ENCODE data around the gene MTARC2.

Gene MTARC2

DNA sequence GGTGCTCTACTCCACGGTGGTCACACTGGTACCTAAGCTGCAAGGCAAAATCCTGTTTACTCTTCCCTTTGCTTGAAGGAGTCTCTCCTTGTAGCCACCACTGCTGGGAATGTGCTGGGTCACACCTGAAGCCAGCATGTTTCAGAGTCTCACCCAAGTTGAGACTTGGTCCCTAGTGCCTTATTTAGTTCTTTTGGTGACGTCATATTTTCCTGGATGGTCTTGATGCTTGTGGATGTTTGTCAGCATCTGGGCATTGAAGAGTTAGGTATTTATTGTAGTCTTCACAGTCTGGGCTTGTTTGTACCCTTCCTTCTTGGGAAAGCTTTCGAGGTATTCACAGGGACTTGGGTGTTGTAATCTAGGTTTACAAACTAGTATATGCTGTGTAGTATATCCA, 5.6 kb upstream of the MTARC2 start:
- H3K4me3 ChIP-seq (ENCODE audit: low read depth, low read length): no peak overlapping the region
- no peak for TF ChIP-seq CTCF (IDR thresholded peaks at IDR 0.05; ENCODE audit: control insufficient read depth, extremely low read depth, insufficient read depth)
- no peak for DNase-seq (ENCODE audit: low read depth)

DNA sequence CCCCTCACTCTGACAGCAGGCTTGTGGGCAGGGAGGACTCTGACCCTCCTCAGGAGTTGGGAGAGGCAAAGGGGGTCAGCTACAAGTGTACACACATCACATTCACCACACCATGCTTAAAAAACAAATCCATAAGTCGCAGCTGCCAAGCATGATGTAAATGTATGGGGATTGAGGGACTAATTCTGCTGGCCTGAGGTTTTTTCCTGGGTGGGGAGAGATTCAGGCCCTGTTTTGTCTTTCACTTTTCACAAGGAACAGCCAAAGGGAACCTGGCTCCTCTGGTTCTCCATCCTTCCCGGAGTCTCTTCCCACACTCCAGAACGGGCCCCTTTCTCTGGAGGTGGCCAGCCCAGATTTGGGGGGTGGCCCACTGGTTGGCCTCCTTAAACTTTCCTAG, 1.3 kb upstream of the MTARC2 start:
- no peak for DNase-seq (ENCODE audit: low read depth)
- no peak for TF ChIP-seq CTCF (IDR thresholded peaks at IDR 0.05; ENCODE audit: control insufficient read depth, extremely low read depth, insufficient read depth)
- H3K4me3 ChIP-seq (ENCODE audit: low read depth, low read length): no peak overlapping the region

- DNase-seq (ENCODE audit: low read depth): no peak
- no peak for TF ChIP-seq CTCF (IDR thresholded peaks at IDR 0.05; ENCODE audit: control insufficient read depth, extremely low read depth, insufficient read depth)
- peak overlapping the region; percentile 63 for H3K4me3 ChIP-seq (ENCODE audit: low read depth, low read length)
These were observed 559 bp upstream of the MTARC2 start for GRCh38 chr1:220747437-220748088.

- peak overlapping the region; percentile 63 for H3K4me3 ChIP-seq (ENCODE audit: low read depth, low read length)
- DNase-seq (ENCODE audit: low read depth): no peak
- no peak for TF ChIP-seq CTCF (IDR thresholded peaks at IDR 0.05; ENCODE audit: control insufficient read depth, extremely low read depth, insufficient read depth)
These were observed 814 bp downstream of the MTARC2 start for GRCh38 chr1:220748936-220749335.

DNA sequence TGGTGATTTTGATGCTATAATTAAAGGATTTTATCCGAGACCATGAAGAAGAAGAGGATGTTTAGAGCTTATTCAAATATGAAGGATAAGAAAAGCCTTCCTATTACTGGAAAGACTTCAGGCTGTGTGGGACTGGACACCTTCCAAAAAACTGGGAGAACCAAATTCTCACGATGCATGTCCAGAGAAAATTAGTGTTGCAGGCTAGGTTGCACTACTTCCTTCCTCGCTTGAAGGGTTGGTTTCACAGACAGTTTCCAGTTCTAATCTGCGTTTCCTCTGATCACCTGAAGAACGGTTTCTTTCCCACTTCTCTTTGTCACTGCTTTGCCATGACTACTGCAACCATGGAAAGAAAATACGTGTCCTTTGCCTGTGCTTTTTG, 2.0 kb downstream of the MTARC2 start:
- H3K4me3 ChIP-seq (ENCODE audit: low read depth, low read length): no peak overlapping the region
- no peak for TF ChIP-seq CTCF (IDR thresholded peaks at IDR 0.05; ENCODE audit: control insufficient read depth, extremely low read depth, insufficient read depth)
- no peak for DNase-seq (ENCODE audit: low read depth)

GRCh38 chr1:220751111-220751510, 3.0 kb downstream of the MTARC2 start:
- TF ChIP-seq CTCF (IDR thresholded peaks at IDR 0.05; ENCODE audit: control insufficient read depth, extremely low read depth, insufficient read depth): no peak
- no peak for DNase-seq (ENCODE audit: low read depth)
- H3K4me3 ChIP-seq (ENCODE audit: low read depth, low read length): no peak overlapping the region

Measured in LNCaP clone FGC (cell line).